Panc1 (cell line): ENCODE data around the gene MC5R. TPM values are rescaled to one million over a fixed set of nuclear protein-coding genes. Genes with fewer than 3 reads are reported as not detected.

Experiments
- ATAC-seq: fragments of 200-7000 bp; cut with Tn5 transposase; 2 replicates; pipeline ENCODE4 v1.9.1; 2020; ENCODE audit warnings: mild to moderate bottlenecking, moderate library complexity
- BruUV-seq: library from RNA; stranded (reverse); fragments of 400-500 nt; replicated peaks from 2 replicates; lab custom pipeline; 2021; lab: Mats Ljungman, UMichigan
- CTCF ChIA-PET: fragments of 300-600 bp; sonication (Branson Sonifier 250); formaldehyde crosslinking; loops from one replicate; lab custom pipeline; 2022; ENCODE audit warnings: antibody characterized with exemption; lab: Charles Lee
- POLR2A ChIA-PET: fragments of 300-600 bp; sonication (Branson Sonifier 250); formaldehyde crosslinking; loops from one replicate; lab custom pipeline; 2022; ENCODE audit warnings: antibody characterized with exemption; lab: Charles Lee
- DNase-seq: peaks from one replicate; pipeline ENCODE4 v3.0.0-alpha.2; 2010; ENCODE audit warnings: low read depth, low spot score
- H3K27ac ChIP-seq: 2 replicates; pipeline ENCODE4 v1.5.1; 2011; ENCODE audit warnings: mild to moderate bottlenecking, low read length, inconsistent platforms
- H3K27me3 ChIP-seq: fragments of 200-500 bp; sonication (Bioruptor generic); 2 replicates; pipeline ENCODE4 v1.6.0; 2014; ENCODE audit warnings: low read length, inconsistent platforms; ENCODE audit not compliant: control insufficient read depth, insufficient read depth
- H3K36me3 ChIP-seq: fragments of 200-500 bp; sonication (Bioruptor generic); 2 replicates; pipeline ENCODE4 v1.5.1; 2014; ENCODE audit warnings: inconsistent platforms, mild to moderate bottlenecking, low read length, moderate library complexity; ENCODE audit not compliant: control insufficient read depth, insufficient read depth
- H3K4me1 ChIP-seq: 2 replicates; pipeline ENCODE4 v1.5.1; 2011; ENCODE audit warnings: inconsistent platforms, mild to moderate bottlenecking, low read length, moderate library complexity; ENCODE audit not compliant: control insufficient read depth, insufficient read depth
- H3K4me3 ChIP-seq, 2 experiments: 2 replicates each; pipeline ENCODE4 v1.5.1; 2011 to 2012; ENCODE audit warnings: low read depth in 2 of 2, low read length in 2 of 2, mild to moderate bottlenecking in 2 of 2, inconsistent platforms in 1 of 2, moderate library complexity in 1 of 2
- H3K9me3 ChIP-seq: fragments of 200-500 bp; sonication (Bioruptor generic); 2 replicates; pipeline ENCODE4 v1.5.1; 2014; ENCODE audit warnings: low read depth, mild to moderate bottlenecking, inconsistent platforms, low read length, moderate library complexity; ENCODE audit not compliant: control insufficient read depth, insufficient read depth
- POLR2AphosphoS5 ChIP-seq: IDR thresholded peaks from 2 replicates; pipeline ENCODE4 v1.6.1; 2012; ENCODE audit warnings: mild to moderate bottlenecking, low read depth, low read length, moderate library complexity
- SIN3A ChIP-seq: IDR thresholded peaks from 2 replicates; pipeline ENCODE4 v1.6.1; 2012; ENCODE audit warnings: low read depth, mild to moderate bottlenecking, low read length, moderate library complexity, borderline replicate concordance; ENCODE audit not compliant: insufficient read depth
- TCF7L2 ChIP-seq: IDR thresholded peaks from 2 replicates; pipeline ENCODE4 v1.6.1; 2011; ENCODE audit warnings: mild to moderate bottlenecking, low read depth, low read length, inconsistent platforms
- in situ Hi-C: cut with HindIII; loops from 2 replicates; pipeline ENCODE4 v1.10.0; 2016; ENCODE audit warnings: low sequenced_read_pairs, low pct_unique_long_range_greater_than_20kb
- intact Hi-C: fragments of 100-400 bp; cut with micrococcal nuclease; formaldehyde crosslinking; loops from one replicate; pipeline ENCODE4 v1.10.0; 2022; ENCODE audit not compliant: unreplicated experiment
- total RNA-seq: library from RNA; stranded (reverse); gene quantifications from one replicate; pipeline ENCODE4 v1.2.1, GENCODE V29; 2021; ENCODE audit not compliant: unreplicated experiment
- TF ChIP-seq, protein P1 (sequence below), 2 experiments: IDR thresholded peaks; 2 replicates each; pipeline ENCODE4 v1.6.1; 2011 to 2012; ENCODE audit warnings: low read depth in 2 of 2, control low read depth in 1 of 2, low read length in 1 of 2, mild to moderate bottlenecking in 1 of 2, moderate library complexity in 1 of 2; ENCODE audit not compliant: insufficient read depth in 1 of 2
- TF ChIP-seq, protein P2 (sequence below): fragments of 450-650 bp; IDR thresholded peaks from 2 replicates; pipeline ENCODE4 v1.5.1; 2017; ENCODE audit warnings: mild to moderate bottlenecking

MC5R gene
- total RNA-seq, 1 experiment from 2014 or later = not detected

- Histone ChIP-seq H3K27ac (no peak overlapping the region), H3K27me3 (peaks cover 2% of the 10 kb centered on the region; the same call in 1 of the 2 replicates), H3K36me3 (no peaks in the 10 kb centered on the region), H3K9me3 (no peaks in the 10 kb centered on the region), H3K4me1 (no peaks in the 10 kb centered on the region; the same call in 1 of the 2 replicates), H3K4me3 (no peak overlapping the region)
- POLR2A ChIA-PET = no interaction called here
- no peak for ATAC-seq
- TF ChIP-seq TCF7L2 = no peak
- TF ChIP-seq, protein P1, sequence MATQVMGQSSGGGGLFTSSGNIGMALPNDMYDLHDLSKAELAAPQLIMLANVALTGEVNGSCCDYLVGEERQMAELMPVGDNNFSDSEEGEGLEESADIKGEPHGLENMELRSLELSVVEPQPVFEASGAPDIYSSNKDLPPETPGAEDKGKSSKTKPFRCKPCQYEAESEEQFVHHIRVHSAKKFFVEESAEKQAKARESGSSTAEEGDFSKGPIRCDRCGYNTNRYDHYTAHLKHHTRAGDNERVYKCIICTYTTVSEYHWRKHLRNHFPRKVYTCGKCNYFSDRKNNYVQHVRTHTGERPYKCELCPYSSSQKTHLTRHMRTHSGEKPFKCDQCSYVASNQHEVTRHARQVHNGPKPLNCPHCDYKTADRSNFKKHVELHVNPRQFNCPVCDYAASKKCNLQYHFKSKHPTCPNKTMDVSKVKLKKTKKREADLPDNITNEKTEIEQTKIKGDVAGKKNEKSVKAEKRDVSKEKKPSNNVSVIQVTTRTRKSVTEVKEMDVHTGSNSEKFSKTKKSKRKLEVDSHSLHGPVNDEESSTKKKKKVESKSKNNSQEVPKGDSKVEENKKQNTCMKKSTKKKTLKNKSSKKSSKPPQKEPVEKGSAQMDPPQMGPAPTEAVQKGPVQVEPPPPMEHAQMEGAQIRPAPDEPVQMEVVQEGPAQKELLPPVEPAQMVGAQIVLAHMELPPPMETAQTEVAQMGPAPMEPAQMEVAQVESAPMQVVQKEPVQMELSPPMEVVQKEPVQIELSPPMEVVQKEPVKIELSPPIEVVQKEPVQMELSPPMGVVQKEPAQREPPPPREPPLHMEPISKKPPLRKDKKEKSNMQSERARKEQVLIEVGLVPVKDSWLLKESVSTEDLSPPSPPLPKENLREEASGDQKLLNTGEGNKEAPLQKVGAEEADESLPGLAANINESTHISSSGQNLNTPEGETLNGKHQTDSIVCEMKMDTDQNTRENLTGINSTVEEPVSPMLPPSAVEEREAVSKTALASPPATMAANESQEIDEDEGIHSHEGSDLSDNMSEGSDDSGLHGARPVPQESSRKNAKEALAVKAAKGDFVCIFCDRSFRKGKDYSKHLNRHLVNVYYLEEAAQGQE (IDR thresholded peaks at IDR 0.05; ENCODE audit: insufficient read depth in 1 of 2, low read depth in 2 of 2, low read length in 1 of 2) = no peak
- no peak for TF ChIP-seq POLR2AphosphoS5
- TF ChIP-seq, protein P2, sequence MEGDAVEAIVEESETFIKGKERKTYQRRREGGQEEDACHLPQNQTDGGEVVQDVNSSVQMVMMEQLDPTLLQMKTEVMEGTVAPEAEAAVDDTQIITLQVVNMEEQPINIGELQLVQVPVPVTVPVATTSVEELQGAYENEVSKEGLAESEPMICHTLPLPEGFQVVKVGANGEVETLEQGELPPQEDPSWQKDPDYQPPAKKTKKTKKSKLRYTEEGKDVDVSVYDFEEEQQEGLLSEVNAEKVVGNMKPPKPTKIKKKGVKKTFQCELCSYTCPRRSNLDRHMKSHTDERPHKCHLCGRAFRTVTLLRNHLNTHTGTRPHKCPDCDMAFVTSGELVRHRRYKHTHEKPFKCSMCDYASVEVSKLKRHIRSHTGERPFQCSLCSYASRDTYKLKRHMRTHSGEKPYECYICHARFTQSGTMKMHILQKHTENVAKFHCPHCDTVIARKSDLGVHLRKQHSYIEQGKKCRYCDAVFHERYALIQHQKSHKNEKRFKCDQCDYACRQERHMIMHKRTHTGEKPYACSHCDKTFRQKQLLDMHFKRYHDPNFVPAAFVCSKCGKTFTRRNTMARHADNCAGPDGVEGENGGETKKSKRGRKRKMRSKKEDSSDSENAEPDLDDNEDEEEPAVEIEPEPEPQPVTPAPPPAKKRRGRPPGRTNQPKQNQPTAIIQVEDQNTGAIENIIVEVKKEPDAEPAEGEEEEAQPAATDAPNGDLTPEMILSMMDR = no peak
- TF ChIP-seq SIN3A = no peak
- no TSS peak for BruUV-seq
- intact Hi-C loops (loop anchor here (10.0 kb wide), 1 partner anchor 245 kb away; no protein-coding TSS in a partner anchor), in situ Hi-C loops (no loop called here)
- DNase-seq = no peak
- CTCF ChIA-PET = no interaction called here
Measured at GRCh38 chr18:13799396-13799795, 24.6 kb upstream of the MC5R start.

GRCh38 chr18:13800505-13801259 lies 23.3 kb upstream of the MC5R start:
- no peak overlapping the region for H3K27ac ChIP-seq
- BruUV-seq = no TSS peak
- intact Hi-C loops = no loop called here

More at GRCh38 chr18:13800505-13801259, 23.3 kb upstream of the MC5R start:
- peak; percentile 100 for ATAC-seq
- no peak for TF ChIP-seq SIN3A
- TF ChIP-seq, protein P2 = peak; percentile 88
- in situ Hi-C loops = no loop called here
- DNase-seq = no peak
- Histone ChIP-seq H3K27me3 (peaks cover 2% of the 10 kb centered on the region; the same call in 1 of the 2 replicates), H3K9me3 (no peaks in the 10 kb centered on the region), H3K4me3 (peak overlapping the region; percentile 28 to 63), H3K36me3 (no peaks in the 10 kb centered on the region), H3K4me1 (no peaks in the 10 kb centered on the region; the same call in 1 of the 2 replicates)
- ChIA-PET POLR2A (no interaction called here), CTCF (no interaction called here)
